OCI-LY3 (cell line): ENCODE results near the gene A3GALT2.

ENCODE experiments used
- CTCF ChIP-seq: fragments of 200-600, 300-600 bp; sonication (generic); IDR thresholded peaks from 2 replicates; pipeline ENCODE4 v1.5.1; 2014; ENCODE audit warnings: antibody characterized with exemption, low read length, low read depth
- EZH2phosphoT487 ChIP-seq: fragments of 200-600 bp; shearing (Covaris generic); IDR thresholded peaks from 2 replicates; pipeline ENCODE4 v1.6.1; 2018; ENCODE audit warnings: antibody characterized with exemption, mixed run types, low read depth

GRCh38 chr1:33331444-33332356 is 10.8 kb upstream of the A3GALT2 start:
- TF ChIP-seq CTCF (no peak), EZH2phosphoT487 (no peak)
